Neural progenitor cell (in vitro differentiated cells): ENCODE results near the gene PRRG4. TPM values are rescaled to one million over a fixed set of nuclear protein-coding genes. Genes with fewer than 3 reads are reported as not detected.

Source experiments
- DNase-seq: peaks from one replicate; pipeline ENCODE4 v3.0.0-alpha.2; 2016; ENCODE audit warnings: low spot score
- H2AFZ ChIP-seq: fragments of 200-600 bp; sonication (generic); replicated peaks from 2 replicates; pipeline ENCODE4 v1.6.1; 2016; ENCODE audit warnings: antibody characterized with exemption
- H3F3A ChIP-seq: fragments of 200-600 bp; sonication (generic); 2 replicates; pipeline ENCODE4 v1.6.1; 2016; ENCODE audit warnings: antibody characterized with exemption, low read depth
- H3K27ac ChIP-seq: fragments of 200-600 bp; sonication (generic); 2 replicates; pipeline ENCODE4 v1.5.1; 2016; ENCODE audit warnings: mild to moderate bottlenecking
- H3K27me3 ChIP-seq: fragments of 200-600 bp; sonication (generic); 2 replicates; pipeline ENCODE4 v1.6.1; 2016; ENCODE audit warnings: mild to moderate bottlenecking, moderate library complexity
- H3K36me3 ChIP-seq: fragments of 200-600 bp; sonication (generic); 2 replicates; pipeline ENCODE4 v1.5.1; 2016
- H3K4me1 ChIP-seq: fragments of 200-600 bp; sonication (generic); 2 replicates; pipeline ENCODE4 v1.6.1; 2016; ENCODE audit warnings: mixed run types
- H3K4me2 ChIP-seq: fragments of 200-600 bp; sonication (generic); 2 replicates; pipeline ENCODE4 v1.6.1; 2016
- H3K4me3 ChIP-seq: fragments of 200-600 bp; sonication (generic); 2 replicates; pipeline ENCODE4 v1.5.1; 2016
- H3K79me2 ChIP-seq: fragments of 200-600 bp; sonication (generic); 2 replicates; pipeline ENCODE4 v1.6.1; 2016; ENCODE audit warnings: low read depth
- H3K9ac ChIP-seq: fragments of 200-600 bp; sonication (generic); 2 replicates; pipeline ENCODE4 v1.6.1; 2016
- H3K9me3 ChIP-seq: fragments of 200-600 bp; sonication (generic); 2 replicates; pipeline ENCODE4 v1.5.1; 2016; ENCODE audit warnings: low read depth
- H4K20me1 ChIP-seq: fragments of 200-600 bp; sonication (generic); 2 replicates; pipeline ENCODE4 v1.6.1; 2016; ENCODE audit warnings: low read depth
- H3K27ac Mint-ChIP-seq: 3 replicates; pipeline ENCODE4 v1.8.0; 2021; ENCODE audit warnings: mixed read lengths
- H3K27me3 Mint-ChIP-seq: 2 replicates; pipeline ENCODE4 v1.8.0; 2022; ENCODE audit warnings: low read depth, mild to moderate bottlenecking, inconsistent platforms, moderate library complexity, mixed read lengths; ENCODE audit not compliant: insufficient read depth
- H3K36me3 Mint-ChIP-seq: 3 replicates; pipeline ENCODE4 v1.8.0; 2021; ENCODE audit warnings: mixed read lengths
- H3K4me1 Mint-ChIP-seq: 3 replicates; pipeline ENCODE4 v1.8.0; 2021; ENCODE audit warnings: mixed read lengths
- H3K4me3 Mint-ChIP-seq: 3 replicates; pipeline ENCODE4 v1.8.0; 2021; ENCODE audit warnings: mild to moderate bottlenecking, moderate library complexity, mixed read lengths
- H3K9me3 Mint-ChIP-seq: 3 replicates; pipeline ENCODE4 v1.8.0; 2020; ENCODE audit warnings: mixed read lengths
- CTCF ChIP-seq: fragments of 200-600 bp; sonication (generic); IDR thresholded peaks from 2 replicates; pipeline ENCODE4 v1.5.1; 2017; ENCODE audit warnings: antibody characterized with exemption, mild to moderate bottlenecking
- EZH2 ChIP-seq: fragments of 200-600 bp; sonication (generic); IDR thresholded peaks from 2 replicates; pipeline ENCODE4 v1.6.1; 2017; ENCODE audit warnings: antibody characterized with exemption, mild to moderate bottlenecking, moderate library complexity
- EZH2phosphoT487 ChIP-seq: fragments of 200-600 bp; sonication (generic); IDR thresholded peaks from 2 replicates; pipeline ENCODE4 v1.6.1; 2017; ENCODE audit warnings: antibody characterized with exemption
- total RNA-seq: library from RNA; depleted of rRNA; stranded (reverse); fragments of >200 nt; gene quantifications from 2 replicates; pipeline ENCODE4 v1.2.3, GENCODE V29; 2015; ENCODE audit warnings: low replicate concordance

Gene PRRG4
- total RNA-seq, 1 donor from 2014 or later: 0.06 TPM

GRCh38 chr11:32819187-32819586, 10.5 kb upstream of the PRRG4 start:
- H3K4me1 Mint-ChIP-seq: no peaks in the 10 kb centered on the region
- no peaks in the 10 kb centered on the region for H3K36me3 Mint-ChIP-seq
- H3K27ac Mint-ChIP-seq: no peak overlapping the region

GRCh38 chr11:32820497-32820896, 9.2 kb upstream of the PRRG4 start:
- Histone ChIP-seq H2AFZ (no peak overlapping the region), H3K4me1 (no peaks in the 10 kb centered on the region), H3K9ac (no peak overlapping the region), H3K79me2 (no peaks in the 10 kb centered on the region), H3K4me2 (no peak overlapping the region), H3K9me3 (no peaks in the 10 kb centered on the region), H3K36me3 (no peaks in the 10 kb centered on the region), H4K20me1 (no peaks in the 10 kb centered on the region), H3K27me3 (no peaks in the 10 kb centered on the region), H3F3A (no peaks in the 10 kb centered on the region), H3K27ac (no peak overlapping the region), H3K4me3 (no peak overlapping the region)
- no peaks in the 10 kb centered on the region for H3K36me3 Mint-ChIP-seq
- TF ChIP-seq EZH2: no peak
- TF ChIP-seq CTCF: no peak
- TF ChIP-seq EZH2phosphoT487: no peak
- H3K4me3 Mint-ChIP-seq: no peak overlapping the region
- no peaks in the 10 kb centered on the region for H3K4me1 Mint-ChIP-seq
- H3K27me3 Mint-ChIP-seq: peaks cover 2% of the 10 kb centered on the region
- no peak for DNase-seq
- H3K9me3 Mint-ChIP-seq: no peaks in the 10 kb centered on the region
- no peak overlapping the region for H3K27ac Mint-ChIP-seq

More at GRCh38 chr11:32819187-32819586, 10.5 kb upstream of the PRRG4 start:
- TF ChIP-seq EZH2 (no peak), EZH2phosphoT487 (no peak), CTCF (no peak)
- no peak overlapping the region for H3K27ac ChIP-seq
- no peak overlapping the region for H3K4me3 Mint-ChIP-seq
- H3K4me1 ChIP-seq: no peaks in the 10 kb centered on the region
- no peaks in the 10 kb centered on the region for H3K36me3 ChIP-seq
- H3K27me3 Mint-ChIP-seq: no peaks in the 10 kb centered on the region
- no peaks in the 10 kb centered on the region for H4K20me1 ChIP-seq
- H3K4me3 ChIP-seq: no peak overlapping the region
- no peaks in the 10 kb centered on the region for H3K79me2 ChIP-seq
- no peaks in the 10 kb centered on the region for H3K9me3 Mint-ChIP-seq
- H3K9me3 ChIP-seq: no peaks in the 10 kb centered on the region
- no peak for DNase-seq
- H3K4me2 ChIP-seq: no peak overlapping the region
- H3K27me3 ChIP-seq: no peaks in the 10 kb centered on the region
- no peak overlapping the region for H3K9ac ChIP-seq
- no peak overlapping the region for H2AFZ ChIP-seq
- H3F3A ChIP-seq: no peaks in the 10 kb centered on the region

- TF ChIP-seq EZH2phosphoT487: no peak
- TF ChIP-seq CTCF: no peak
- Mint-ChIP-seq H3K9me3 (no peaks in the 10 kb centered on the region), H3K36me3 (no peaks in the 10 kb centered on the region), H3K4me3 (no peak overlapping the region), H3K27ac (no peak overlapping the region), H3K27me3 (peaks cover 2% of the 10 kb centered on the region), H3K4me1 (no peaks in the 10 kb centered on the region)
- Histone ChIP-seq H3K9ac (no peak overlapping the region), H3F3A (no peaks in the 10 kb centered on the region), H3K27me3 (no peaks in the 10 kb centered on the region), H3K4me2 (no peak overlapping the region), H3K4me1 (no peaks in the 10 kb centered on the region), H4K20me1 (no peaks in the 10 kb centered on the region), H2AFZ (no peak overlapping the region), H3K27ac (no peak overlapping the region), H3K36me3 (no peaks in the 10 kb centered on the region), H3K79me2 (no peaks in the 10 kb centered on the region), H3K4me3 (no peak overlapping the region), H3K9me3 (no peaks in the 10 kb centered on the region)
- DNase-seq: no peak
These were observed 8.2 kb upstream of the PRRG4 start for GRCh38 chr11:32821517-32821916.
